ENCODE results near the gene ATRAID. TPM values are rescaled to one million over a fixed set of nuclear protein-coding genes. Genes with fewer than 3 reads are reported as not detected.

Gene ATRAID
- total and polyA plus RNA-seq, 4 donors, result 44.9 to 77.5 (median 48.9) TPM

GRCh38 chr2:27243391-27244130, 31.7 kb downstream of the ATRAID start:
- 95% methylated on average over 19 of the region's 19 CpGs for WGBS
- TF ChIP-seq HNF4G (IDR thresholded peaks at IDR 0.05) (no peak), FOXA1 (IDR thresholded peaks at IDR 0.05) (no peak), SP1 (IDR thresholded peaks at IDR 0.05) (no peak), MAX (IDR thresholded peaks at IDR 0.05) (no peak), ATF3 (IDR thresholded peaks at IDR 0.05) (no peak)
- TF ChIP-seq, protein P1, sequence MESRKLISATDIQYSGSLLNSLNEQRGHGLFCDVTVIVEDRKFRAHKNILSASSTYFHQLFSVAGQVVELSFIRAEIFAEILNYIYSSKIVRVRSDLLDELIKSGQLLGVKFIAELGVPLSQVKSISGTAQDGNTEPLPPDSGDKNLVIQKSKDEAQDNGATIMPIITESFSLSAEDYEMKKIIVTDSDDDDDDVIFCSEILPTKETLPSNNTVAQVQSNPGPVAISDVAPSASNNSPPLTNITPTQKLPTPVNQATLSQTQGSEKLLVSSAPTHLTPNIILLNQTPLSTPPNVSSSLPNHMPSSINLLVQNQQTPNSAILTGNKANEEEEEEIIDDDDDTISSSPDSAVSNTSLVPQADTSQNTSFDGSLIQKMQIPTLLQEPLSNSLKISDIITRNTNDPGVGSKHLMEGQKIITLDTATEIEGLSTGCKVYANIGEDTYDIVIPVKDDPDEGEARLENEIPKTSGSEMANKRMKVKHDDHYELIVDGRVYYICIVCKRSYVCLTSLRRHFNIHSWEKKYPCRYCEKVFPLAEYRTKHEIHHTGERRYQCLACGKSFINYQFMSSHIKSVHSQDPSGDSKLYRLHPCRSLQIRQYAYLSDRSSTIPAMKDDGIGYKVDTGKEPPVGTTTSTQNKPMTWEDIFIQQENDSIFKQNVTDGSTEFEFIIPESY (IDR thresholded peaks at IDR 0.05), result no peak
- H3K27me3 ChIP-seq (ENCODE audit: control insufficient read depth in 4 of 4, insufficient read depth in 4 of 4, low read length in 3 of 4), result no peaks in the 10 kb centered on the region
- no peak overlapping the region for H3K4me3 ChIP-seq (ENCODE audit: low read depth in 1 of 3, low read length in 3 of 3)
- DNase-seq (ENCODE audit: low spot score), result no peak
- peaks cover 23 to 58% (median 48%) of the 10 kb centered on the region in 4 donors for H3K36me3 ChIP-seq (ENCODE audit: control insufficient read depth in 4 of 4, insufficient read depth in 3 of 4, low read depth in 1 of 4, low read length in 3 of 4)
- H3K9ac ChIP-seq (ENCODE audit: low read depth in 1 of 2, low read length in 2 of 2), result no peak overlapping the region
- H3K4me1 ChIP-seq (ENCODE audit: control insufficient read depth in 4 of 4, insufficient read depth in 4 of 4, low read length in 3 of 4), result no peaks in the 10 kb centered on the region
- H3K27ac ChIP-seq (ENCODE audit: low read depth in 1 of 2, low read length in 2 of 2), result no peak overlapping the region
- H3K9me3 ChIP-seq (ENCODE audit: control insufficient read depth in 4 of 4, low read length in 3 of 4), result no peaks in the 10 kb centered on the region

DNA sequence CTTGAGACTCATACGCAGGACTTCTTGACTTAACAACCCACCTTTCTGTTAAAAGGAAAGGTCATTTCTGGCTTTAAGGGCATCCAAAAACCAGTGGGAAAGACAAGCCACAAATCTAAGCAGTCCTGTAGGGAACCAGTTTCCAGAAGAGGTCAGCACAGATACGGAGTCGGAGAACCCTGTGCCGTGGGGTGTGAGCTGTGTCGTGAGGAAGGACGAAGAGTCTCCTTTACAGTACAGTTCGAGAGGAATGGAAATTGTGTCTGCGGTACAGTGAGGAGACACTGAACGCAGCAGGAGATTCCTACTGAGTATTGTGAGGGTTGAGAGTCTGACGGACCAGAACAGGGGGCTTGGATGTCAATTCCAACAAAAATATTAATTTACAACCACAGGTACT, 33.3 kb downstream of the ATRAID start:
- no peak for DNase-seq (ENCODE audit: low spot score)
- 91% methylated on average over 10 of the region's 10 CpGs for WGBS
- no peaks in the 10 kb centered on the region for H3K9me3 ChIP-seq (ENCODE audit: control insufficient read depth in 4 of 4, low read length in 3 of 4)
- no peak overlapping the region for H3K27ac ChIP-seq (ENCODE audit: low read depth in 1 of 2, low read length in 2 of 2)
- H3K4me1 ChIP-seq (ENCODE audit: control insufficient read depth in 4 of 4, insufficient read depth in 4 of 4, low read length in 3 of 4), result peaks cover 0 to 5% (median 2%) of the 10 kb centered on the region in 4 donors
- TF ChIP-seq HNF4G (IDR thresholded peaks at IDR 0.05), result no peak
- TF ChIP-seq FOXA2 (IDR thresholded peaks at IDR 0.05), result no peak
- no peak for TF ChIP-seq EGR1 (IDR thresholded peaks at IDR 0.05; ENCODE audit: low read depth in 2 of 2)
- no peak for TF ChIP-seq YY1 (IDR thresholded peaks at IDR 0.05)
- TF ChIP-seq RXRA (IDR thresholded peaks at IDR 0.05), result no peak
- no peak for TF ChIP-seq HNF4A (conservative IDR thresholded peaks at IDR 0.05)
- TF ChIP-seq RAD21 (IDR thresholded peaks at IDR 0.05), result no peak
- TF ChIP-seq REST (IDR thresholded peaks at IDR 0.05), result no peak
- TF ChIP-seq, protein P1 (IDR thresholded peaks at IDR 0.05), result no peak
- TF ChIP-seq FOXA1 (IDR thresholded peaks at IDR 0.05), result no peak
- TF ChIP-seq NR2F2 (IDR thresholded peaks at IDR 0.05), result no peak
- no peak for TF ChIP-seq SP1 (IDR thresholded peaks at IDR 0.05)
- no peak for TF ChIP-seq ATF3 (IDR thresholded peaks at IDR 0.05)
- no peak for TF ChIP-seq JUND (IDR thresholded peaks at IDR 0.05)
- TF ChIP-seq GABPA (IDR thresholded peaks at IDR 0.05 in 1 of 2, conservative IDR thresholded peaks at IDR 0.05 in 1 of 2), result no peak
- TF ChIP-seq MAX (IDR thresholded peaks at IDR 0.05), result no peak
- H3K9ac ChIP-seq (ENCODE audit: low read depth in 1 of 2, low read length in 2 of 2), result no peak overlapping the region
- peaks cover 20 to 44% (median 38%) of the 10 kb centered on the region in 4 donors for H3K36me3 ChIP-seq (ENCODE audit: control insufficient read depth in 4 of 4, insufficient read depth in 3 of 4, low read depth in 1 of 4, low read length in 3 of 4)
- no peaks in the 10 kb centered on the region for H3K27me3 ChIP-seq (ENCODE audit: control insufficient read depth in 4 of 4, insufficient read depth in 4 of 4, low read length in 3 of 4)
- no peak overlapping the region for H3K4me3 ChIP-seq (ENCODE audit: low read depth in 1 of 3, low read length in 3 of 3)
